ENCODE results near the gene DOCK3. TPM values are rescaled to one million over a fixed set of nuclear protein-coding genes. Genes with fewer than 3 reads are reported as not detected.

Gene DOCK3
- total and polyA plus RNA-seq, 2 donors (not counting 3 experiments of a cell fraction or from before 2014, with no cell fraction given) = 0.08 to 0.13 TPM

GRCh38 chr3:51354731-51355615, 680.2 kb downstream of the DOCK3 start:
- ChIA-PET POLR2A (no interaction called here), CTCF (interaction anchor here (0.9 kb wide), 1 partner anchor 255 kb away, joined by 3 read pairs; no protein-coding TSS in a partner anchor)
- BruUV-seq (replicated peaks) = no TSS peak
- no peaks in the 10 kb centered on the region for H4K20me1 ChIP-seq (replicated peaks; ENCODE audit: control insufficient read depth, extremely low read depth, insufficient read depth, low read length)
- no peaks in the 10 kb centered on the region for H3K4me1 ChIP-seq (ENCODE audit: control insufficient read depth, extremely low read depth, insufficient read depth, low read length)
- H3K36me3 ChIP-seq (ENCODE audit: control insufficient read depth in 2 of 2, extremely low read depth in 1 of 2, insufficient read depth in 2 of 2, low read length in 2 of 2) = no peaks in the 10 kb centered on the region
- no peaks in the 10 kb centered on the region for H3K9me1 ChIP-seq (replicated peaks; ENCODE audit: control insufficient read depth, extremely low read depth, insufficient read depth, low read length)
- no peak for DNase-seq (ENCODE audit: low read depth, low spot score)
- no peak overlapping the region for H3K9ac ChIP-seq (replicated peaks; ENCODE audit: extremely low read depth, insufficient read depth, low read length)
- H3K9me3 ChIP-seq (replicated peaks; ENCODE audit: control insufficient read depth, insufficient read depth, low read length) = no peaks in the 10 kb centered on the region
- H3K27ac ChIP-seq (ENCODE audit: insufficient read depth, low read depth, low read length) = no peak overlapping the region
- no peak for FAIRE-seq
- TF ChIP-seq FOS (IDR thresholded peaks at IDR 0.05; ENCODE audit: borderline replicate concordance, insufficient read depth, low read length) (no peak), MAX (IDR thresholded peaks at IDR 0.05; ENCODE audit: insufficient read depth, insufficient read length) (no peak), GATA2 (IDR thresholded peaks at IDR 0.05; ENCODE audit: insufficient read depth, insufficient read length, low read depth, low read length) (no peak), JUN (IDR thresholded peaks at IDR 0.05; ENCODE audit: borderline replicate concordance, insufficient read depth, insufficient read length, low read depth) (no peak), CTCF (IDR thresholded peaks at IDR 0.05; ENCODE audit: extremely low read depth in 1 of 2, insufficient read depth in 1 of 2, low read depth in 1 of 2, low read length in 2 of 2) (no peak), POLR2AphosphoS5 (IDR thresholded peaks at IDR 0.05; ENCODE audit: insufficient read depth, low read depth, low read length) (no peak), EZH2 (IDR thresholded peaks at IDR 0.05; ENCODE audit: borderline replicate concordance, low read depth, low read length, severe bottlenecking) (no peak), POLR2A (IDR thresholded peaks at IDR 0.05; ENCODE audit: low read depth, low read length) (no peak), MYC (IDR thresholded peaks at IDR 0.05; ENCODE audit: low read depth, low read length) (no peak)
- H3K4me2 ChIP-seq (ENCODE audit: insufficient read depth, low read length) = no peak overlapping the region
- H2AFZ ChIP-seq (ENCODE audit: low read depth, low read length) = no peak overlapping the region
- H3K4me3 ChIP-seq (replicated peaks in 1 of 3; ENCODE audit: insufficient read depth in 1 of 3, low read depth in 1 of 3, low read length in 3 of 3) = no peak overlapping the region
- H3K27me3 ChIP-seq (ENCODE audit: control insufficient read depth in 2 of 2, insufficient read depth in 2 of 2, low read length in 2 of 2) = peaks cover 0 to 2% of the 10 kb centered on the region in 2 experiments
- no peaks in the 10 kb centered on the region for H3K79me2 ChIP-seq (ENCODE audit: control insufficient read depth, insufficient read depth, low read length)
- intact Hi-C loops (cut with micrococcal nuclease) (no loop called here), dilution Hi-C loops (cut with MboI; ENCODE audit: extremely low pct_ligation_motif_present, low sequenced_read_pairs) (no loop called here)

All from endothelial cell of umbilical vein (primary cell).